Esophagus squamous epithelium (tissue), 4 donors: ENCODE measurements around the gene SLC50A1.

Source experiments
- CTCF ChIP-seq, 6 experiments: fragments of 450-650 bp in 4 of 6; fragments of 200-600 bp in 2 of 6; sonication (generic) in 2 of 6; IDR thresholded peaks; one replicate each; pipeline ENCODE4 v1.5.1; 2016 to 2019; ENCODE audit warnings: antibody characterized with exemption in 6 of 6, mild to moderate bottlenecking in 4 of 6, moderate library complexity in 4 of 6
- POLR2A ChIP-seq, 4 donors: fragments of 450-650 bp; IDR thresholded peaks; one replicate each; pipeline ENCODE4 v1.6.1; 2017; ENCODE audit warnings: antibody characterized with exemption in 4 of 4, mild to moderate bottlenecking in 4 of 4, moderate library complexity in 3 of 4

GRCh38 chr1:155131285-155131684 lies 4.4 kb upstream of the SLC50A1 start:
- TF ChIP-seq CTCF (IDR thresholded peaks at IDR 0.05): no peak
- no peak for TF ChIP-seq POLR2A (IDR thresholded peaks at IDR 0.05)
